Activated T-helper 1 cell treated with anti-CD3 and anti-CD28 coated beads, Interleukin-2, amount 50 U/mL, for 16 hours (primary cell): ENCODE results near the gene RNF145.

ENCODE experiments used
- DNase-seq, 2 donors: peaks; one replicate each; pipeline ENCODE4 v3.0.0-alpha.2; 2020; ENCODE audit warnings: low read depth in 1 of 2, low spot score in 1 of 2

Gene RNF145

DNA sequence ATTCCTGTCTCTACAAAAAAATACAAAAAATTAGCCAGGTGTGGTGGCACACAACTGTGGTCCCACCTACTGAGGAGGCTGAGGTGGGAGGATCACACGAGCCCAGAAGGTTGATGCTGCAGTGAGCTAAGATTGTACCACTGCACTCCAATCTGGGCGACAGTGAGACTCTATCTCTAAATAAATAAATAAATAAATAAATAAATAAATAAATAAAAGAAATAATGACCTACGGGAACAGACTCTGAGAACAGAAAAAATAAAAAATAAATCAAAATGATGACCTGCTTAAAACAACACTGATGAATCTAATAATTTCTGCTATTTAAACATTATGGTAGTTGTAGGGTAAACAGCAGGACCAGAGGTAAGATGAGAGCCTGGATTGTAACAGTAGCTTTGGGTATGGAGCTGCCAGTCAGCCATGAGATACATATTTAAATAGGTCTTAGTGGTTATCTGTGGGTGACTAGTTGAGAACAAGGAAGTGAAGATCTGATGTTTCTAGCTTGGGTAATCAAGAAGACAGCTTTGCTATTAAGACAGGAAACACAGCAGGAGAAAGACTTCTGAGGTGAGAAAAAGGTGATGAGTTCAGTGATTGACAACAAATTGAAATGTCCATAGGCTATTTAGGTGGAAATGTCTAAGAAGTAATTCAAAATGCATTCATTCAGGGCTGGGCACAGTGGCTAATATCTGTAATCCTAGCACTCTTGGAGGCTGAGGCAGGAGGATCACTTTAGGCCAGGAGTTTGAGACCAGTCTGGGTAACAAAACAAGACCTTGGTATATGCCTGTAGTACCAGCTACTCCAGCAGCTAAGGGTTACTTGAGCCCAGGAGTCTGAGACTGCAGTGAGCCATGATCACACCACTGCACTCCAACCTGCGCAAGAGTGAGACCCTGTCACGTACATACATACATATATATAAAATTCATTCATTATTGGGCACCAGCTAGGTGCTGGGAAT lies 11.0 kb downstream of the RNF145 start:
- DNase-seq: no peak

DNA sequence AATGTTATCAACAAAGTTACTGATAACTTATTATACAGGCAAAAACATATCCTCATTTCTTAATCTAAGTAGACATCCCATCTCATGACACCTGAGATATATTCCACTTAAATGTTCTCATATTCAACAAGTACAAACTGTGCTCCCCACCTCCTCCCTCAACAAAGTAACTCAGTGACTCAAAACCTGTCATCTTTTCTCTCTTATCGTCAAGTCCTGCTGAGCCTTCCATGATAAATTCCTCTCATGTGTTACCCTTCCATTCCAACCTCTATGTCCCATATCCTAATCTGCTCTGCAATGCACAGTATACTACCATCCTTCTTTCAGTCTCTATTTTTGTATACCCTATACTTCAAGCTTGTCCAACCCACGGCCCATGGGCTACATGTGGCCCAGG lies 13.6 kb downstream of the RNF145 start:
- no peak for DNase-seq

DNA sequence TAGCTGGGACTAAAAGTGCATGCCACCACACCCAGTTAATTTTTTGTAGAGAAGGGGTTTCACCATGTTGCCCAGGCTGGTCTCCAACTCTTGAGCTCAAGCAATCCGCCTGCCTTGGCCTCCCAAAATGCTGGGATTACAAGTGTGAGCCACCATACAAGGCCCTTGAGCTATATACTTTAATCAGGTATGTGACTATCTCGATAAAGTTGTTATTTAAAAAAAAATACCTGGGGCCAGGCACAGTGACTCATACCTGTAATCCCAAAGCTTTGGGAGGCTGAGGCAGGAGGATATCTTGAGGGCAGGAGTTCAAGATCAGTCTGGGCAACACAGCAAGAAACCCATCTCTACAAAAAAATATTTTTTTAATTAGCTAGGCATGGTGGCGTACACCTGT lies 19.2 kb downstream of the RNF145 start:
- no peak for DNase-seq

DNA sequence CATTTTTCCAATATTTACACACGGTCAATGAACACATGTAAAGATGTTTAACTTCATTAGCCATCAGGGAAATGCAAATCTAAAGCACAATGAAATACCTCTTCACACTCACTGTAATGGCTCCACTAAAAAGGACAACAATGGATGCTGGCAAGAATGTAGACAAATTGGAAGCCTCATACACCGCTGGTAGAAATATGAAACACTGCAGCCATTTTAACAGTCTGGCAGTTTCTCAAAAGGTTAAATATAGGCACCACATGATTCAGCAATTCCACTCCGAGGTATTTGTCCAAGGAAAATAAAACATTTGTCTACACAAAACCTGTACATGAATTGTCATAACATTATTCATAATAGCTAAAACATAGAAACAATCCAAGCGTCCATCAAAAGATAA lies 20.0 kb downstream of the RNF145 start:
- no peak for DNase-seq

DNA sequence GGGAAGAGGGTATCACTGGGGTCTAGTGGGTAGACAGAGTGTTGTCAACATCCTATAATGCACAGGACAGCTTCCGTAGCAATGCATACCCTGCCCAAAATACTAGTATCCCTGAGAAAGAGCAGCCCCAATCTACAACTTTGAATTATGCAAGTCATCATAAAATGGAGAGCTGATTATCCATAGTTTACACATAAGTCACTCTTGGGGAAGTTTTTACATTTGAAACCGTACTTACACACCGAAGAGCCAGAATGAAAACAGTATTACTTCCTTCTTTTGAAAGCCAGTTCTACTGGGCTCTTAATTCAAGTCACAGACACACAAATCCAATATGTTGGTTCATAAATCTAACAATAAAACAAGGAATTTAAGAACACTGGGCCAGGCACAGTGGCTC lies 21.6 kb downstream of the RNF145 start:
- DNase-seq: no peak

DNA sequence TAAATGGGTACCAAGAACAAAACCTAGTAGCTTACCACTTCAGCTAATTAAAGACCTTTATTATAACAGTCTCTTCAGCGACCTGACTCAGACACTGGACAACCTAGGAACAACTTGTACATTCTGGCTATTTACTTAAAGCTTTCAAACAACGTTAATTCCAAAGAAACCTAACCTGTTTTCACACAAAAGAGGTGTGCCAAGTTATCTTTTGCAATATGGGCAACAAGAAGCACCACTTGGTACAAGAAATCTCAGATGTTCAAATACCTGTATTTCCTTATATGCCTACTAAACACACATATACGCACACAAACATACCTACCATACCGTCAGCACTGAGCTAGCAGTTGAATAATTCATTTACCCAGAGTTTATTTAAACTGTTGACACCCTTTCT lies 23.0 kb downstream of the RNF145 start:
- DNase-seq: no peak

DNA sequence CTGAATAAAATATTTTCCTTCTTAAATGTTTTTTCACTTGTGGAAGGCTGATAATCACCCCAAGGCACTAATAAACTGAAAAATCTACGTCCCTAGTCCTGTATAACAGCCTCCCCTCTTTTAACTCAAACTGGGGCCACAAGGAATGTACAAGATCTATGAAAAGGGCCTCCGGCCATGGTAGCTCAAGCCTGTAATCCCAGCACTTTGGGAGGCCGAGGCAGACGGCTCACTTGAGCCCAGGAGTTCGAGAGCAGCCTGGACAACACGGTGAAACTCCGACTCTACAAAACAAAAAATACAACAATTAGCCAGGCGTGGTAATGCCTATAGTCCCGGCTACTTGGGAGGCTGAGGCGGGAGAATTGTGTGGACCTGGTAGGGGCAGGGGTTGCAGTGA lies 23.6 kb downstream of the RNF145 start:
- no peak for DNase-seq

DNA sequence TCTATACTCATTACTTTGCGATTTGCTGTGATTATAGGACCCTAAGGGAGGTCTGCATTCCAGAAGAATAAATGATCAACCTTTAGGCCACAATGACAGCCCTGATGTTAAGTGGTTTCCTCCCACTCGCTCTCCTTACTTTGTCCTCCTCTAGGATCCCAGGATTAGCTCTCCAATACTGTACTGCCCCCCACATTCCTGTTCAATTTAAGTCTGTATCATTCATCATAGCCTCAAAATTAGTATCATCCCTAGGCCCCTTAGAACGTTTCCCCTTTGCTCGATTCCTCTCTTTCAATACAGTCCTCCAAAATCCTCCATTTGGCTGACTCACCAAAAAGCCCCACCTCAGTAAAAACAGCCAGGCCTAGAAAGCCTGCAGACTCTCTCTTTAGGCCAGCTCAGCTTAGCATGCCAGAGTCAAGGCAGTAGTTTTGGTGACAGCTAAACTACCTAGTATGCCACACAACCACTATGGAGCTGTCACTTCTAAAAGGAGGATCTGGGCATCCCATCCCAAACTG lies 24.4 kb downstream of the RNF145 start:
- DNase-seq: peak in 1 of 2 donors; percentile 23

DNA sequence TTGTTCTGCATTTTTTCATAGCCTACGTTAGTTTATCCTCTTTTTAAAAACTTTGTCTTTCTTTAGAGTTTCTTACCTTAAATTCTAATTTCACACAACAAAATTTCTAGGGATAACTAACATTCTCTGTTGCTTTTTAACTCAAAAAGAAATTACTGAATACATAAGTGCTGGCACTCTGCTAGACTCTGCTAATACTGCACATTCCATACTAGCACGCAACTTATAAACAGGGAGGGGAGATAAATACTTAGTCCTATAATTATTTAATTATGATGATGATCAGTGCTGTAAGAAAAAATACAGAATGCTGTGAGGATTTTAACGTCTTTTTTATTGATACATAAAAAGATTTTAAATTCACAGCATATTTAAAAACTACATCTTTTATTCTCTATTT lies 25.1 kb downstream of the RNF145 start:
- DNase-seq: no peak

DNA sequence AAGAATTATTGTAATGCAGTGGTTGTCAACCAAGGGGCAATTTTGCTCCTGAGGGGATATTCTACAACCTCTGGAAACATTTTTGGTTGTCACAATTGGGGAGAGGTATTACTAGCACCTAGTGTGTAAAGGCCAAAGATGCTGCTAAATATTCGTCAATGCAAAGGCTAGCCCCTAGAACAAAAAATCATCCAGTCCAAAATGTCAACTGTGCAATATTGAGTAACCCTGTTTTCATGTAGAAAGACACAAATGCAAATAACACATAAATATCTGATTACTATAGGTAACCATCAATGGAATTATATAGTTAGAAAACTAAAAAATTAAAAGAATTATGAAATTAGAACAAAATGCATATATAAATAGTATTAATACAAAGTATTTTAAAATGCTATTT lies 26.1 kb downstream of the RNF145 start:
- DNase-seq: no peak

DNA sequence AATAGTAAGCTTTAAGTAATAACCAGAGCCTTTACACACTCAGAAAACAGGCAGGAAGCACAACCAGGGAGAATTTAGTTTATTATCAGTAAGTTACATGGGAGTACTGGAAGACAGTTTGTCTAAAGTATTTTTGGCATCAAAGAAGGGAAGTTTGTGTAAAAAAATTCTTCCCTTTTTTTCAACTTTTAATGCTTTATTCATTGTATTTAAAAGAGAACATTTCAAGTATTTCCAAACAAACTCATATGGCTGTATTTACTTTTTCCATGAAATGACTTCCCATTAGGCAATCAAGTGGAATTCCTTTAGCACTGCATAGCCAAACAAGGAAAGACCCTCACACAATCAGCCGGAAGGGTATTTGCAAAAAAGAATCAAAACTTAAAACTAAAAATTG lies 26.7 kb downstream of the RNF145 start:
- no peak for DNase-seq

DNA sequence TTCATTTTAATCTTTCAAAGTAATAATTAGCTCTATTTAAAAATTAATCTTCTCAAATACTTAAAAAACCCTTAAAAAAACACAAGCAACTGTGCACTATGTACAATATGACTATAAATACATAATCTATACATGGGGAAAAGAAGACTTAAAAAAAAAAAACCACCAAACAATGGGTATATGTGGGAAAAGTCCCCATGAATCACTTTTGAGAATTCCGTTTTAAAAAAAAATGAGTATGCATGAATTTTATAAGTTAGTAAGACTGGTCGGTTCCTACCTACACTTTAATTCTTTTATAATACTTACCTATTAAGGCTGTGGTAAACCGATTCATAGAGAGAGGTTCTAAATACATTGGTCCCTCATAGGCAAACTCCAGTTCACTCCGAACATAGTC lies 27.7 kb downstream of the RNF145 start:
- no peak for DNase-seq

DNA sequence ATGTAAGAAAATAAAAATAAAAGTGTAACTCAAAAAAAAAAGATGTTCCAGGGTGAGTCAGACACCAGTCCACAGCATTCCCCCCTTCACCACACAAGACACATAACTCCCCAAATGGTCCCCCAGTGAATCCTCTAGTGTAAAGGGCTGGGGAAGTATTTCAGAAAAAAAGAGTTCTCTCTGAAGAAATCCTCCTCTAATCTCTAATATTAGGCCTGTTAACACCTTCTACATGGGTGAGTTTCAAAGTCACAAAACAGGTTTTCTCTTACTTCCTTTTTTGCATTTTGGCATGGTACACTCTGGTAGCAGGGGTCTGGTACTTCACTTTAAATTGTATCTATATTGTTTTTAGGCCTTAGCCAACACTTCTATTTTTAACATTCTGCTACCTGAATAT lies 28.2 kb downstream of the RNF145 start:
- DNase-seq: no peak

DNA sequence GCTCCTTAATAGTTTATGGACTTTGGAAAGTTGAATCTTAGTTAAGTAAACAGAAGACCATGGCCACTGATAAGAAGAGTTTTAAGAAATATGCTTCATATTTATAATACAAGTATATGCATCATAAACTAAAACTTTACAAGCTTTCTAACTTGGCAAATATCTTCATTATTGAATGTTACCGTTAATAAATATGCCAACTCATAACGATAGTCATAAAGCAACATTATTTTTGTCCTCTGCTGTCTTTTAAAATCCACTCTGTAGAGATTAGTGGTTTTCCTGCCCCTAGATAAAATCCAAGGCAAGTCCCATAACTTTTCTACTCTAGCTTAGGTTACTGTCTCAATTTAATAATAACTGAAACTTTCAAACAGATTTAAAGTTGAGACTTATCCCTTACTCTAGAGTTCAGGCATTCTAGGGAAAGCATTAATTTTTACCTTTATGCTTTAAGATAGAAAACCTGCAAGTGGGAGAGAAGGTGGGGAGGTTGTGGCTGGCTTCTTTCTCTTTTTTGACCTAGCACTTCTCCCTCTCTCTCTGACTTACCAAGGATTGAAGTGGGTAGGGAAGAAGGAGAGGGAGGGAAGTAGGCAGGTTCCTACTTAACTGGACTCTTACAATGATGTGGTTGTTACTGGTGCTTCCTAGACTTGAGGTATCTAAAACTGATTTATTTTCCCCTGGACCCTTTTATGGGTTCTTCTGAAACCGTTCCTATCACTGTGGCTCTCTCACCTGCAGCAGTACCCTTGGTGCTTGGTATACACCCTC lies 29.6 kb downstream of the RNF145 start:
- no peak for DNase-seq

DNA sequence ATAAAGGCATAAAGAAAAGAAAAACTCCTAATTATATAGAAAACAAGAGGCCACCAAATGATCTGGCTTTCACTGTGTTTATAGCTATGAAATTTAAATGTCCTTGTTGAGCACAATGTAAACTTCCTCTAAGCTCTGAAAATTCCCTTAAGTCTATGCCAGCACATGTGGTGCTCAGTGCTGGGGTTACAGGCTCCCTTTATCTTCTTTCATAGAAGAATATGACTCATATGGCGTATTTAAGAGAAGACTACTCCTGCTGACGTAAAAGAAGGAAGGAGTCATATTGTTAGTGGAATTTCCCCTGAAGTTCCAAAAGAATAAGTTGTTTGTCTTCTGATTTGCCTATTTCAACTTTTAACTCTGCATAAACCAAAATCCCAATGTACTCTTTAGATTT lies 30.4 kb downstream of the RNF145 start:
- no peak for DNase-seq

DNA sequence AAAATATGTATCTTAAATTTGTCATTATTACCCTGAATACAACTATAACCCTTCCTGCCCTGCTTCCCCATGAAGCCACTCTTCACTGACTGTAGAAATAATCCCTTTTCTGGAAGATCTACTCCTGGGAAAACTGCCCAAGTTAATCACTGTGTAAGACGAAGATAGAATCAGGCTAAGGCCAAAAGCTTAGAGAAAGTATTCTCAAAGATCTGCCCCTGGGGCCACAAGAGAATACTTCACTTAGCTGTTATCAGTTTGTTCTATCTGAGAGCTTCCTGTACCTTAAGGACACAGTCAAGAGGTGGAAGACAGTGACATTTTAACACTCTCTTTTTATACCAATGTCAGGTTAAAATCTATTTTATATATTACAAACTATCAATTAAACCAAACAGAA lies 33.8 kb downstream of the RNF145 start:
- DNase-seq: no peak

DNA sequence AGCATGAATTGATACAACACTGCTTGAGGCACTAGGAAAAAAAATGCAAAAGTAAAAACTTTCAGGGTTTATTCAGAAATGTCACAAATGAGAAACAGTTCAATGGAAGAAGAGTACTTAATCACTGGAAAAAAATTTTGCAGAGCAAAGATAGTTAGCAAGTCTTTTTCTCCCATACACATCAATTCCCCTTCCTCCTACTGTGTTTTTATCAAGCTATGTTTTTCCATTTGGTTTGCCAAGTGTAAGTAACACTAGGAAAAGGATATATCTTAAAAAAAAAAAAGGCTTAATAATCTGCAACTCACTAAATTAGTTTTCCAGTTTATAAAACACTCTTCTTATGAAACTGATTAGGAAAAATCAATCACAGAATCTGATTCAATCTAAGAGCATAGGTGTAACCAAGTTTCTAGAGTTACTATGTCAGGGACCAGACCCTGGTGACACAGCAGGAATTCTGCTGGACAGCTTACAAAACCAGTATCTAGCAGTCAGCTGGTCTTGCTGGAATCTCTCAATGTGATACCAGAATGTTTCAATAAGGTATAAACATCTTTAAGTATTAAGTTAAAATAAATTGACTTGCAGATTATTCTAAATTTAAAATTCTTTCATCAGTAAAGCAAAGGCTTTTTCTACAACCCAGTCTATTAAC lies 34.7 kb downstream of the RNF145 start:
- DNase-seq: no peak

DNA sequence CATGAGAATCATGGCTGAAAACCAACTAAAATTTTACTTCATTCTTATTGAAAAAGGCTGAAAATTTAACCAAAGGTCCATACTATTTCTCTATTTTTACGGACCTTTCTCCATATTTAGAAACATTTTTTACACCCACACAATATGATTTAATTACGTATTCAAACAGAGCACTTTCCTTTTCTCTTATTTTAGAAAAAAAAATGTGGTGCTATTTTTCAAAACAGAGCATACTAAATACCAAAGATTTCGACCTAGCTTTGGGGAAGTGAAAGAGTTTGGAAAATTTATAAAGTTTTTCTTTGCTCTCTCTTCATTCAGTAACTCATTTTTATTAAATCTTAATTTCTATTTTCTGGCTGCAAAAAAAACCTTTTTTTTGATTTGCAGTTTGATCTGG lies 38.1 kb downstream of the RNF145 start:
- no peak for DNase-seq

DNA sequence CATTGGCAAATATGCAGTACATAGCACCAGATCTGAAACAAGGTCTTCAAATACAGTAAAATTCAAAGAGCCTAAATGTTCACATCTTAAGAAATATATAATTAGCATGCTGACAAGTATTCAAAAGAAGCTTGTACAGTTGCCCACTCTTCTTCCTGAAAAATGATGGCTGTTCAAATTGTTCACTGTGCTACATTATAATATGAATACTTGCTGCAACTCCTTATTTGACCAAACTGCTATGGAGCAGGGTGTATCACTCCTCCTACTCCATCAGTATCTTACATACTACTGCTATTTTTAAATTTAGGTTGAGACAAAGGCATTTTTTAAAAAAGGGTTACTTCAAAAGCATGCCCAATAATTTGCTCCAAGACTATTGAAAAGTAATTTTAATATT lies 39.3 kb downstream of the RNF145 start:
- no peak for DNase-seq

DNA sequence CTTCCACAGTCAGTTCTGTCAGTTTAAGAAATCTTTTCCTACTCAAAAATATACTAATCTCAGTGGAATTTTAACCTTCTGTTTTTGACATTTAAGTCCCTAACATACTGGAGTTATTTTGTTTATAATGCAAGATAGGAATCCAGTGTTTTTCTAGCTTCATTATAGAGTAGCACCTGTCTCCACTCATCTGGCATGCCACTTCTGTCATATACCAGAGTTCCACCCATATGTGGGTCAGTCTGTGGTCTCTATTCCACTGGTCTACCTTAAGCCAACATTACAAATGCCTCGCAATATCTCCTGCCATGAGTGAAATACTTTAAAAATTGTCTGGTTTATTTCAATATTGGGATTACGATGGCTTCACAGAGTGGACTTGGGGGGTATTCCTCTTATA lies 42.9 kb downstream of the RNF145 start:
- DNase-seq: no peak

DNA sequence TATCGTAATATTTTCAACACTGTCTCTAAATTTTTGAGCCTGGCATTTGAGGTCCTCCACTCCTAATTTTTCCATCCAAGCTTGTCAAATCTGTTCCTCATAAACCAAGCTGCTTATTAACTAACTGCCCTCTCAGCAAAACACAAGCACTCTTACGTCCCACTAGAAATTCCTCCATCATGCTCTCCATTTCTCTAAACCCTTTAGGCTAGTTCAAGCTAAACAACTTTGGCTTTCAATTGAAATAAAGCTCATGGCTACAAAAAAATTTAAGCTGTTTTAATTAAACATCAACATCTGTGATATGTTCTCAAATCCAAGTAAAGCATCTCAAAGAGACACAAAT lies 45.7 kb downstream of the RNF145 start:
- DNase-seq: no peak
